Astrocyte (in vitro differentiated cells and primary cell): ENCODE measurements around the gene ZFP36L1. TPM values are rescaled to one million over a fixed set of nuclear protein-coding genes. Genes with fewer than 3 reads are reported as not detected.
"Not testable (repeated sequence)": the region's sequence is repeated elsewhere in the genome, so short reads cannot be mapped to it uniquely, and the experiment has no call there.

Source experiments
- DNase-seq: peaks from one replicate; pipeline ENCODE4 v3.0.0-alpha.2; 2010; ENCODE audit warnings: low read depth
- FAIRE-seq: peaks from 2 replicates; lab custom pipeline; 2011; peaks lifted over from hg19 to GRCh38; lab: Jason Lieb, UNC
- H2AFZ ChIP-seq: 2 replicates; pipeline ENCODE4 v1.6.0; 2012; ENCODE audit warnings: low read depth, low read length, inconsistent platforms
- H3K27ac ChIP-seq: 2 replicates; pipeline ENCODE4 v1.5.1; 2011; ENCODE audit warnings: low read depth, low read length, inconsistent platforms
- H3K27me3 ChIP-seq: 2 replicates; pipeline ENCODE4 v1.6.0; 2011; ENCODE audit warnings: low read length, inconsistent platforms; ENCODE audit not compliant: insufficient read depth
- H3K36me3 ChIP-seq: 2 replicates; pipeline ENCODE4 v1.5.1; 2011; ENCODE audit warnings: low read length, inconsistent platforms; ENCODE audit not compliant: insufficient read depth
- H3K4me1 ChIP-seq: 2 replicates; pipeline ENCODE4 v1.5.1; 2011; ENCODE audit warnings: low read length, inconsistent platforms; ENCODE audit not compliant: insufficient read depth
- H3K4me2 ChIP-seq: 2 replicates; pipeline ENCODE4 v1.6.0; 2012; ENCODE audit warnings: low read length, inconsistent platforms
- H3K4me3 ChIP-seq: 2 replicates; pipeline ENCODE4 v1.5.1; 2011; ENCODE audit warnings: low read depth, mild to moderate bottlenecking, low read length, inconsistent platforms; ENCODE audit not compliant: insufficient read depth
- H3K79me2 ChIP-seq: 2 replicates; pipeline ENCODE4 v1.6.0; 2012; ENCODE audit warnings: mild to moderate bottlenecking, low read length, inconsistent platforms; ENCODE audit not compliant: insufficient read depth
- H3K9ac ChIP-seq: 2 replicates; pipeline ENCODE4 v1.6.0; 2012; ENCODE audit warnings: mild to moderate bottlenecking, low read length, inconsistent platforms
- H3K9me3 ChIP-seq: 2 replicates; pipeline ENCODE4 v1.5.1; 2012; ENCODE audit warnings: low read depth, mild to moderate bottlenecking, low read length, inconsistent platforms; ENCODE audit not compliant: insufficient read depth
- H4K20me1 ChIP-seq: 2 replicates; pipeline ENCODE4 v1.6.0; 2012; ENCODE audit warnings: low read length, inconsistent platforms; ENCODE audit not compliant: insufficient read depth
- H3K27ac Mint-ChIP-seq: one replicate; pipeline ENCODE4 v1.8.0; 2021; ENCODE audit warnings: mild to moderate bottlenecking, mixed read lengths; ENCODE audit not compliant: unreplicated experiment
- H3K27me3 Mint-ChIP-seq: one replicate; pipeline ENCODE4 v1.8.0; 2021; ENCODE audit warnings: low read depth, mixed read lengths; ENCODE audit not compliant: unreplicated experiment
- H3K36me3 Mint-ChIP-seq: one replicate; pipeline ENCODE4 v1.8.0; 2021; ENCODE audit warnings: low read depth, mixed read lengths; ENCODE audit not compliant: unreplicated experiment
- H3K4me1 Mint-ChIP-seq: one replicate; pipeline ENCODE4 v1.8.0; 2021; ENCODE audit warnings: low read depth, mixed read lengths; ENCODE audit not compliant: unreplicated experiment
- H3K4me3 Mint-ChIP-seq: one replicate; pipeline ENCODE4 v1.8.0; 2021; ENCODE audit warnings: mild to moderate bottlenecking, moderate library complexity, mixed read lengths; ENCODE audit not compliant: unreplicated experiment
- H3K9me3 Mint-ChIP-seq: one replicate; pipeline ENCODE4 v1.8.0; 2021; ENCODE audit warnings: mild to moderate bottlenecking, mixed read lengths; ENCODE audit not compliant: unreplicated experiment
- CTCF ChIP-seq: IDR thresholded peaks from 2 replicates; pipeline ENCODE4 v1.5.1; 2011; ENCODE audit warnings: low read depth, mild to moderate bottlenecking, inconsistent platforms, low read length, moderate library complexity; ENCODE audit not compliant: insufficient read depth
- EZH2 ChIP-seq: IDR thresholded peaks from 2 replicates; pipeline ENCODE4 v1.6.1; 2012; ENCODE audit warnings: mild to moderate bottlenecking, low read length, inconsistent platforms; ENCODE audit not compliant: insufficient read depth
- total RNA-seq: library from RNA; stranded (reverse); gene quantifications from 2 replicates; pipeline ENCODE4 v1.2.1, GENCODE V29; 2021

Gene ZFP36L1
- total RNA-seq, 1 donor from 2014 or later: 219 TPM

DNA sequence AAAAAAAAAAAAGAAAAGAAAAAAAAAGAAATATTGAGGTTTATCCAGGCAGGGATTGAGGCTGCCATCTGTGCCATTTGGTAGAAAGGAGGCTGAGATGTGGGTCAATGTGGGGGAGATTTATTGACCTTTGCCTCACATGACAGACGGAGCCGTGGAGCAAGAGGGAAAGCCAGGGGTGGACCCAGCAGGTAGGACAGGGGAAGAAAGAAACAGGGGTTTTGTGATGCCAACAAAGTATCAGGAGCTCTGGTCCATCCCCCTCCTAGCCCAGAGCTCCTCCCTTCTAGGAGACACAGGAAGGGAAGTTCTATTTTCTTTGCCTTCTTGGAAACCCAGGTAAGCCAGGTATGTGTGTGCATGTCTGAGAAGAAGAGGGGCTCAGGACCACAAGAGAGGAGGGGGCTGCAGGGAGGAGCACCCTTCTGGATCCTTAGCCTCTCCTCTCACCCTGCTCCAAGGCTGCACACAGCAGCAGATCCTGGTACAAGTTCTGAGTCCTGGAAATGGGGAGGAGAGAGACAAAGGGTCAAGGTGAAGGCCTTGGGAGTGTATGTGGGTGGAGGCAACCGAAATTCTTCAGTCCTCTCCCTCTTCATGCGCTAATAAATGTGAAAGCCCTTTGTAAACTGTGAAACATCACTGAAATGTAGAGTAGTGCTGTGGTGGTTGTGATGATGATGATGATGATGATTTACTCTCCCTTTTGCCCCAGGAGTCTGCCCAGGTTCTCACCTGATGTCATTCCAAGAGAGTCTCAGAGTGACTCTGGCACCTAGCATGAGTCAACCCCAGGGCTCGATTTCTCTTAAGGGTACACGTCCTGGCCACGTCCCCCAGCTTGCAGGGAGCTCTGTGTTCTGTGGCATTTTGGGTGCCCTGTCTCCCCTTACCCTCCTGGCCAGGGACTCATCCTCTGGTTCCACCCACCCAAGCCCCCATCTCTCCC lies 26.3 kb downstream of the ZFP36L1 start:
- Histone ChIP-seq H3K4me1 (peaks cover 15% of the 10 kb centered on the region), H3K36me3 (no peaks in the 10 kb centered on the region), H3K9me3 (no peaks in the 10 kb centered on the region), H3K4me3 (no peak overlapping the region), H3K27me3 (no peaks in the 10 kb centered on the region), H3K79me2 (no peaks in the 10 kb centered on the region), H3K27ac (no peak overlapping the region), H2AFZ (no peak overlapping the region), H4K20me1 (no peaks in the 10 kb centered on the region), H3K9ac (no peak overlapping the region), H3K4me2 (no peak overlapping the region)
- Mint-ChIP-seq H3K4me3 (no peak overlapping the region), H3K27me3 (peaks cover 24% of the 10 kb centered on the region), H3K9me3 (no peaks in the 10 kb centered on the region), H3K27ac (no peak overlapping the region), H3K36me3 (no peaks in the 10 kb centered on the region), H3K4me1 (peaks cover 8% of the 10 kb centered on the region)
- no peak for DNase-seq
- TF ChIP-seq EZH2 (no peak), CTCF (no peak)
- no peak for FAIRE-seq

DNA sequence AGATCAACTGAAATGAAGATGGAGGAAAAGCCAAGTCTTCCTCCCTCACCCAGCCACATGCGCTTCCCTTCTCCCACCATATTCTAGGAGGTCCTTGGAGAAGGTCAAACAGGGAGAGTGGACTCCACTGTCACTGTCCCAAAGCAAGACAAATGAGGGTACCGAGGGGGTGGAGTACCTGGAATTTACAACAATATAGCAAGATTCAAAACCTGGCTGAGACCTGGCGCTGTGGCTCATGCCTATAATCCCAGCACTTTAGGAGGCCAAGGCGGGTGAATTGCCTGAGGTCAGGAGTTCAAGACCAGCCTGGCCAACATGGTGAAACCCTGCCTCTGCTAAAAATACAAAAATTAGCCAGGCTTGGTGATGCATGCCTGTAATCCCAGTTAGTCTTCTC lies 29.0 kb downstream of the ZFP36L1 start:
- H3K36me3 Mint-ChIP-seq, H3K4me1 Mint-ChIP-seq, H3K9me3 Mint-ChIP-seq, H3K79me2 ChIP-seq, H3K27ac ChIP-seq, H3K36me3 ChIP-seq, H3K9ac ChIP-seq, H2AFZ ChIP-seq, FAIRE-seq, H3K27me3 ChIP-seq, H3K4me2 ChIP-seq, H3K4me3 ChIP-seq, H4K20me1 ChIP-seq, DNase-seq, H3K4me3 Mint-ChIP-seq, H3K9me3 ChIP-seq: not testable (repeated sequence)
- H3K27ac Mint-ChIP-seq: peak overlapping the region; percentile 53
- H3K27me3 Mint-ChIP-seq: peaks cover 23% of the 10 kb centered on the region
- peaks cover 15% of the 10 kb centered on the region for H3K4me1 ChIP-seq

GRCh38 chr14:68762953-68763764 lies 29.7 kb downstream of the ZFP36L1 start:
- FAIRE-seq: no peak
- Histone ChIP-seq H3K9ac (no peak overlapping the region), H3K4me2 (peak overlapping the region; percentile 37), H3K4me3 (no peak overlapping the region), H3K4me1 (peaks cover 15% of the 10 kb centered on the region), H3K27ac (no peak overlapping the region), H3K9me3 (no peaks in the 10 kb centered on the region), H3K79me2 (no peaks in the 10 kb centered on the region), H3K36me3 (no peaks in the 10 kb centered on the region), H4K20me1 (no peaks in the 10 kb centered on the region), H3K27me3 (no peaks in the 10 kb centered on the region), H2AFZ (peak overlapping the region; percentile 32)
- Mint-ChIP-seq H3K9me3 (no peaks in the 10 kb centered on the region), H3K27ac (peak overlapping the region; percentile 53), H3K4me3 (no peak overlapping the region), H3K27me3 (peaks cover 20% of the 10 kb centered on the region), H3K36me3 (no peaks in the 10 kb centered on the region), H3K4me1 (peaks cover 8% of the 10 kb centered on the region)
- TF ChIP-seq EZH2 (no peak), CTCF (no peak)
- peak; percentile 63 for DNase-seq
